HFF-Myc (cell line): ENCODE measurements around the gene COL10A1.
A peak's percentile ranks its signal among the peaks of the same experiment; 100 is the strongest.

ENCODE experiments used
- DNase-seq: peaks from one replicate; pipeline ENCODE4 v3.0.0-alpha.2; 2011; ENCODE audit warnings: low read depth; ENCODE audit errors: extremely low read depth
- H3K4me3 ChIP-seq: replicated peaks from 2 replicates; pipeline ENCODE4 v1.5.1; 2011; ENCODE audit warnings: low read depth, mild to moderate bottlenecking, control low read depth, low read length
- TF ChIP-seq, protein P1 (sequence below): IDR thresholded peaks from 2 replicates; pipeline ENCODE4 v1.5.1; 2012; ENCODE audit warnings: mild to moderate bottlenecking, low read depth, low read length, control low read depth; ENCODE audit errors: missing control alignments

Gene COL10A1

DNA sequence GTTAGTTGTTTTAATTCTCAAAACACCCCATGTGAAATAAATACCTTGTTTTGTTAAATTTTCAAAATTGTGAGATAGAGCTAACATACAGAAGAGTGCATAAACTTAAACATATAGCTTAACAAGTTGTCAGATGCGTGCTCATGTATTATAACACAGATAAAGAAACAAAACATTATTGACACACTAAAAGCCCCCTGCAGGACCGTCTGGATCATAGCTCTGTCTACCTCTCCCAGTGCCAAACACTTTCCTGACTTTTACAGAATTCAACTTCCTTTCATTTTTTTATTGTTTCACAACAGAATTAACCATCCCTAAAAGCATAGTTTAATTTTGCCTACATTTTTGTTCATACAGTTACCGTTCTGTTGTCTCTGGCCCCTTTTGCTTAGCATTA, 47.4 kb downstream of the COL10A1 start:
- DNase-seq = no peak
- H3K4me3 ChIP-seq = no peak overlapping the region
- TF ChIP-seq, protein P1, sequence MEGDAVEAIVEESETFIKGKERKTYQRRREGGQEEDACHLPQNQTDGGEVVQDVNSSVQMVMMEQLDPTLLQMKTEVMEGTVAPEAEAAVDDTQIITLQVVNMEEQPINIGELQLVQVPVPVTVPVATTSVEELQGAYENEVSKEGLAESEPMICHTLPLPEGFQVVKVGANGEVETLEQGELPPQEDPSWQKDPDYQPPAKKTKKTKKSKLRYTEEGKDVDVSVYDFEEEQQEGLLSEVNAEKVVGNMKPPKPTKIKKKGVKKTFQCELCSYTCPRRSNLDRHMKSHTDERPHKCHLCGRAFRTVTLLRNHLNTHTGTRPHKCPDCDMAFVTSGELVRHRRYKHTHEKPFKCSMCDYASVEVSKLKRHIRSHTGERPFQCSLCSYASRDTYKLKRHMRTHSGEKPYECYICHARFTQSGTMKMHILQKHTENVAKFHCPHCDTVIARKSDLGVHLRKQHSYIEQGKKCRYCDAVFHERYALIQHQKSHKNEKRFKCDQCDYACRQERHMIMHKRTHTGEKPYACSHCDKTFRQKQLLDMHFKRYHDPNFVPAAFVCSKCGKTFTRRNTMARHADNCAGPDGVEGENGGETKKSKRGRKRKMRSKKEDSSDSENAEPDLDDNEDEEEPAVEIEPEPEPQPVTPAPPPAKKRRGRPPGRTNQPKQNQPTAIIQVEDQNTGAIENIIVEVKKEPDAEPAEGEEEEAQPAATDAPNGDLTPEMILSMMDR = no peak

DNA sequence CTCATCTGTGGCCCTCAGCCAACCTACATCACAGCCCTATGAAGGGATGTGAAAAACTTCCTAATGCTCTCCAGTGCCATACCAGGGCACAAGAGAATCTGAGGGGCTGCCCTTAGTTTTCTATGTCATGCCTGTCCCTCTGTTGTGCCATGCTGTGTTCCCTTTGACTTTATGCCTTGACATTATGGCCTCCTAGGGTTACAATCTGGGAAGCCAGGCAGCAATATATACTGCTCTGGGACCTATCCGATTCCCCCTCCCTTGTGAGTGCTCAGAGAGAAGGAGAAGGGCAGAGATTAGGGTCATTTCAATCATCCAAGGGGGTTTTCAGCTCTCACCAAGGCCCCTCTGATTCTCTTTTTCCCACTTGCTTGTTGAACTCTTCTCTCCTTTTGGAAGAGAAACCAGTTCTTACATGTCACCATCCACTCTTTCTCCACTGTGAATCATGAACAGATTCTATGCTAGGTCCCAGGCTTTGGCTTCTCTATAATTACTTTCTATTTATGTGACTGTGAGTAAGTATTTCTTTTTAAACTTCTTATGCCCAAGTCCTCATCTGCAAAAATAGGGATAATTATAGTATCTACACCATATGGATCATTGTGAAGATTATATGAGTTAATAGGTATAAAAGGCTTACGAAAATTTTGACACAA, 51.1 kb downstream of the COL10A1 start:
- TF ChIP-seq, protein P1 = no peak
- DNase-seq = no peak
- H3K4me3 ChIP-seq = no peak overlapping the region

DNA sequence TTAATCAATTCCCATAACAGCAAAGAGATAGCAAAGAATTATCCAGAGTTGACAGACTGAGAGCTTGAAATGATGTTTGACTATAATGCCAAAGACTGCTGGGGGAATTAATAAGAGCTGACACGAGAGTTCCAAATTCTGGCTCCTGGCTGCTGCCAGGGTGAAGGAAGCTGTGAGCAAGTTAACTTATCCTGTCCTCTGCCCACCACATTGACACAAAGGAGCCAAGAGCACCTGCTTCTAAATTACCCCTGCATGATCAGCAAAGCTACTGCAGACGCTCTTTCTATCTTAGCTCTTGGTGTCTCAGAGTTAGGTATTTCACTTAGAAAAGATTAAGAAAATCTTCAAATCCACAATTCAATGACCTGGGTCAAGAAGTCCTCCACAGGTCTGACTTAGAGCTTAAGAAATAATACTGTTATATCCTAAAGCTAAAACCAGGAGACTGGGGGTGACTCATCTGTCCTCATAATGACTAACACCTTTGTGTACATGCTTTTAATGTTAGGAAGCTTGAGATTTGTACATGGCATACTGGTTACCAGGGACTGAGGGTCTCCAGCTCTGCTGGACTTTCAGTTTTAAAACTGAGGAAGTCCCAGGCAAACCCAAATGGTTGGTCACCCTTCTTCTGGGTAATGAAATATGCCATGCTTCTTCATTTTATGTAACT, 52.0 kb downstream of the COL10A1 start:
- DNase-seq = peak; percentile 33
- H3K4me3 ChIP-seq = no peak overlapping the region
- TF ChIP-seq, protein P1 = no peak

DNA sequence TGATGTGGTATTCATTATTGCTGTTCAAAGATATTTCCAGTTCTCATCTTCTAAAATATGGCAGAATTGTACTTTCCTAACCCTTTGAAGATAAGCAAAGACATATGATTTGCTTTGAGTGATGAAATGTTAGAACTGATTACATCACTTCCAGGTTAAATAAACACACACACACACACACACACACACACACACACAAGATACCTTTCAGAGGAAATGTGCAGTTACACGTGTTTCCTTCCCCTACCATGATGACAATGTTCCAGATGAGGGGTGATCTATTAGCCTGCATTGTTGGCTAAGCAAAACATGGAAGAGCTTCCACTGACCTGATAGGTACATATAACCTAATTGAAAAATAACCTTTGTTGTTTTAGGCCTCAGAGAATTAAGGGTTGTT, 53.6 kb downstream of the COL10A1 start:
- no peak for DNase-seq
- TF ChIP-seq, protein P1 = no peak
- H3K4me3 ChIP-seq = no peak overlapping the region

DNA sequence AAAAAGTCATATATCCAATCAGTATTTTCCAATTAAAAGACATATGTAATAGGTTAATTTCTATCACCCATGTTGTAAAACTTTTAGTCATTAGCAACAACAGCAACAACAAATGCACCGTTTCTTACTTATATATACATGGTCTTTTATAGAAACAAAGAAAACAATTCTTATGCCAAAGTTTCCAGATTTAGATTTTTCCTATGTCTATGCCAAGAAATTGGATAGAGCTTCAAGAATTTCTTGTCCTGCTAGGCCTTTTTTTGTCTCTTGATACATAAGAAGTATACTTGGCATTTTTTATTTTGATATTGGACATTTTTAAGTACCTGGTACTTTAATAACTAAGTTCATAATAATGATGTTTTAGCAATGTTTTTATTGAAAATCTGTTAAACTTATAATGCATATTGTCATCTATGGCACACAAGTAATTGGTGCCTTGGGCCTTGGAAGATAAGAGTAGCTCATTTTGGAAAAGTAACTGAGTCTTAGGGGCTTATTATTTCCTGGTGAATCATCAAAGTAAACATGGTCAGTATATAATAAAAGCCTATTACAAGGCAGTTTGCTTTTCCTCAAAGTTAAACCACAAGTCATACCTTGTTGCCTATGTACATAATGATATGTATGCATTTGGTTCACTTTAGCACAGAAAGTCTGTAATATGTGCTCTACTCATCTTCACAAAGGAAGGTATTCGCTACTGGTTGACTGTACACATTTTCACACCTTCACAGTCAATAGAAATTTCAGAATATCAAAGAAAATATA, 55.1 kb downstream of the COL10A1 start:
- TF ChIP-seq, protein P1 = no peak
- no peak overlapping the region for H3K4me3 ChIP-seq
- no peak for DNase-seq

DNA sequence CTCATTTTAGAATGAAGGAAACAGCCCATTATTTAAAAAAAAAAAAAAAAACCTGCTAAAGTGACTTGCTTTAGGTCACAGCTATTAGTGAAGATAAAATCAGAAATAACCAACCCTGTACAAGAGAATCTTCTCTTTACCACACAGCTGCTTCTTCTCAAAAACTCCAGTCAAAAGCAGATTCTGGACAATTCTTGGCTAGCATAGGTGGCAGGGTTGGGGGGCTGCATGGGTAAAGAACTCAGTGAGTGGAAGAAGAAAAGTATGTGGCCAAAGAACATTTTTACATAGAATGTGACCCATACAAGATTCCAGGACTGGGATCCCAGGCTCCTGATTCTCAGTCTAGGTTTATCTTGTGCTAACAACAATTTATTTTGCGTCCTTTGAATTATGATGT, 55.8 kb downstream of the COL10A1 start:
- no peak overlapping the region for H3K4me3 ChIP-seq
- TF ChIP-seq, protein P1 = no peak
- DNase-seq = no peak
